Liver (tissue), 9 donors: Measurements from ENCODE around the gene DUSP10. TPM values are rescaled to one million over a fixed set of nuclear protein-coding genes. Genes with fewer than 3 reads are reported as not detected.

ENCODE experiments used
- DNase-seq: peaks from one replicate; pipeline ENCODE4 v3.0.0-alpha.2; 2017; ENCODE audit warnings: low spot score
- H3K27ac ChIP-seq, 2 donors: one replicate each; pipeline ENCODE4 v1.7.0; 2013; ENCODE audit warnings: inconsistent platforms in 2 of 2, low read length in 2 of 2, control low read depth in 1 of 2, low read depth in 1 of 2, mild to moderate bottlenecking in 1 of 2
- H3K27me3 ChIP-seq, 4 donors: one replicate each; pipeline versions ENCODE4 v1.6.1 to v1.7.0; 2013; ENCODE audit warnings: low read length in 3 of 4, inconsistent platforms in 1 of 4, mild to moderate bottlenecking in 1 of 4, moderate library complexity in 1 of 4; ENCODE audit not compliant: control insufficient read depth in 4 of 4, insufficient read depth in 4 of 4
- H3K36me3 ChIP-seq, 4 donors: one replicate each; pipeline versions ENCODE4 v1.6.1 to v1.7.0; 2013; ENCODE audit warnings: low read length in 3 of 4, mild to moderate bottlenecking in 3 of 4, low read depth in 1 of 4, moderate library complexity in 1 of 4; ENCODE audit not compliant: control insufficient read depth in 4 of 4, insufficient read depth in 3 of 4
- H3K4me1 ChIP-seq, 4 donors: one replicate each; pipeline versions ENCODE4 v1.6.1 to v1.7.0; 2013; ENCODE audit warnings: low read length in 3 of 4, mild to moderate bottlenecking in 3 of 4, moderate library complexity in 1 of 4; ENCODE audit not compliant: control insufficient read depth in 4 of 4, insufficient read depth in 4 of 4
- H3K4me3 ChIP-seq, 3 donors: one replicate each; pipeline versions ENCODE4 v1.6.1 to v1.7.0; 2013; ENCODE audit warnings: low read length in 3 of 3, control low read depth in 1 of 3, low read depth in 1 of 3, mild to moderate bottlenecking in 1 of 3
- H3K9ac ChIP-seq, 2 donors: one replicate each; pipeline ENCODE4 v1.7.0; 2013; ENCODE audit warnings: low read length in 2 of 2, mild to moderate bottlenecking in 2 of 2, moderate library complexity in 2 of 2, control low read depth in 1 of 2, low read depth in 1 of 2
- H3K9me3 ChIP-seq, 4 donors: one replicate each; pipeline versions ENCODE4 v1.6.1 to v1.7.0; 2013; ENCODE audit warnings: low read length in 3 of 4; ENCODE audit not compliant: control insufficient read depth in 4 of 4
- EGR1 ChIP-seq, 2 donors: IDR thresholded peaks; 2 replicates each; pipeline ENCODE4 v1.6.1; 2016 to 2018; ENCODE audit warnings: antibody characterized with exemption in 2 of 2, low read depth in 2 of 2
- FOXA1 ChIP-seq: IDR thresholded peaks from 2 replicates; pipeline ENCODE4 v1.6.1; 2016; ENCODE audit warnings: antibody characterized with exemption
- FOXA2 ChIP-seq: IDR thresholded peaks from 2 replicates; pipeline ENCODE4 v1.6.1; 2016; ENCODE audit warnings: antibody characterized with exemption
- GABPA ChIP-seq, 2 donors: IDR thresholded peaks in 1 of 2; conservative IDR thresholded peaks in 1 of 2; 2 replicates each; pipeline ENCODE4 v1.6.1; 2016; ENCODE audit warnings: antibody characterized with exemption in 2 of 2, mild to moderate bottlenecking in 1 of 2, moderate library complexity in 1 of 2
- HNF4A ChIP-seq, 2 donors: conservative IDR thresholded peaks; 2 replicates each; pipeline ENCODE4 v1.6.1; 2016; ENCODE audit warnings: antibody characterized with exemption in 2 of 2, mild to moderate bottlenecking in 2 of 2
- HNF4G ChIP-seq: IDR thresholded peaks from 2 replicates; pipeline ENCODE4 v1.6.1; 2016; ENCODE audit warnings: antibody characterized with exemption
- JUND ChIP-seq, 2 donors: IDR thresholded peaks; 2 replicates each; pipeline ENCODE4 v1.6.1; 2016; ENCODE audit warnings: antibody characterized with exemption in 2 of 2
- NR2F2 ChIP-seq: IDR thresholded peaks from 2 replicates; pipeline ENCODE4 v1.6.1; 2016; ENCODE audit warnings: antibody characterized with exemption
- RAD21 ChIP-seq, 2 donors: IDR thresholded peaks; 2 replicates each; pipeline ENCODE4 v1.6.1; 2016; ENCODE audit warnings: antibody characterized with exemption in 2 of 2, mild to moderate bottlenecking in 2 of 2
- SP1 ChIP-seq: IDR thresholded peaks from 2 replicates; pipeline ENCODE4 v1.6.1; 2018; ENCODE audit warnings: antibody characterized with exemption, mild to moderate bottlenecking
- TAF1 ChIP-seq: conservative IDR thresholded peaks from 2 replicates; pipeline ENCODE4 v1.6.1; 2016; ENCODE audit warnings: antibody characterized with exemption, mild to moderate bottlenecking
- YY1 ChIP-seq: IDR thresholded peaks from 2 replicates; pipeline ENCODE4 v1.6.1; 2016; ENCODE audit warnings: antibody characterized with exemption, mild to moderate bottlenecking
- WGBS: extraction: QIAGEN DNeasy Blood & Tissue Kit; methylation state at CpG from one replicate; pipeline ENCODE4 v1.1.7; 2013; 5-methylcytosine and 5-hydroxymethylcytosine counted together
- polyA plus RNA-seq, 2 donors: library from polyadenylated mRNA; stranded (reverse) in 1 of 2; unstranded in 1 of 2; fragments of 200-250 nt in 1 of 2; fragments of >200 nt in 1 of 2; fragmentation: Nextera tagmentation in 1 of 2; extraction: Ambion mirVana in 1 of 2; gene quantifications; one replicate each; pipeline versions ENCODE4 v1.2.1 to v1.2.3, GENCODE V29; 2013 to 2015
- total RNA-seq, 2 donors: library from RNA; depleted of rRNA; stranded (reverse); fragments of >200 nt; gene quantifications; one replicate each; pipeline ENCODE4 v1.2.3, GENCODE V29; 2014
- TF ChIP-seq, protein P1 (sequence below): IDR thresholded peaks from 2 replicates; pipeline ENCODE4 v1.6.1; 2016; ENCODE audit warnings: antibody characterized with exemption
- TF ChIP-seq, protein P2 (sequence below): IDR thresholded peaks from 2 replicates; pipeline ENCODE4 v1.6.1; 2016; ENCODE audit warnings: antibody characterized with exemption, mild to moderate bottlenecking
- TF ChIP-seq, protein P3 (sequence below): IDR thresholded peaks from 2 replicates; pipeline ENCODE4 v1.6.1; 2016; ENCODE audit warnings: antibody characterized with exemption
- TF ChIP-seq, protein P4 (sequence below): fragments of 150-350 bp; IDR thresholded peaks from 2 replicates; pipeline ENCODE4 v1.5.1; 2017; ENCODE audit warnings: improper control_type of control experiment, low read depth, low read length; ENCODE audit not compliant: missing input control
- donor health status: healthy.
- donor health status: healthy.
- donor health status: healthy.
- donor health status: healthy.
- donor health status: healthy.

The DUSP10 gene
- total and polyA plus RNA-seq, 4 donors, result 6.7 to 15.4 (median 10.7) TPM

DNA sequence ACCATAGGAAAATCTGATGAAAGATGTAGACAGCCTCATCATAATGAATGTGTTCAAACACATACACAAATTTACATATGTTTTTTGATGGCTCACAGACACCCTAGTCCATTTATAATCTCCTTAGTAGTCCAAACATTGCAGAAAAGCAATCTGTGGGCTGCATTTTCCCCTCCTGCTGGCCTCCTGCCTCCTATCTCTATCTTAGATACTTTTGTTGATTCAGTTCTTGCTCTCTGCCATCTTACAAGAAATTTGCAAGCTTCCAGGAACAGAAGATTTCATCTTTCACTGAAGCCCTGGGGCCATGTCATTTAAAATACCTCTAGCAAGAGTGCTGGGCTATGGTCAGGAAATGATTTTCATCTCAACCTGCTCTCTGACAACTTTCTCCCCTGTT lies 50.6 kb downstream of the DUSP10 start:
- H3K9me3 ChIP-seq, result peaks cover 0 to 4% (median 2%) of the 10 kb centered on the region in 4 donors
- H3K4me1 ChIP-seq, result peaks cover 0 to 8% (median 2%) of the 10 kb centered on the region in 4 donors
- H3K27me3 ChIP-seq, result no peaks in the 10 kb centered on the region
- H3K27ac ChIP-seq, result no peak overlapping the region
- H3K9ac ChIP-seq, result no peak overlapping the region
- DNase-seq, result no peak
- no peaks in the 10 kb centered on the region for H3K36me3 ChIP-seq
- no peak for TF ChIP-seq TAF1
- no peak for TF ChIP-seq HNF4G
- no peak for TF ChIP-seq HNF4A (conservative IDR thresholded peaks at IDR 0.05)
- TF ChIP-seq, protein P1, sequence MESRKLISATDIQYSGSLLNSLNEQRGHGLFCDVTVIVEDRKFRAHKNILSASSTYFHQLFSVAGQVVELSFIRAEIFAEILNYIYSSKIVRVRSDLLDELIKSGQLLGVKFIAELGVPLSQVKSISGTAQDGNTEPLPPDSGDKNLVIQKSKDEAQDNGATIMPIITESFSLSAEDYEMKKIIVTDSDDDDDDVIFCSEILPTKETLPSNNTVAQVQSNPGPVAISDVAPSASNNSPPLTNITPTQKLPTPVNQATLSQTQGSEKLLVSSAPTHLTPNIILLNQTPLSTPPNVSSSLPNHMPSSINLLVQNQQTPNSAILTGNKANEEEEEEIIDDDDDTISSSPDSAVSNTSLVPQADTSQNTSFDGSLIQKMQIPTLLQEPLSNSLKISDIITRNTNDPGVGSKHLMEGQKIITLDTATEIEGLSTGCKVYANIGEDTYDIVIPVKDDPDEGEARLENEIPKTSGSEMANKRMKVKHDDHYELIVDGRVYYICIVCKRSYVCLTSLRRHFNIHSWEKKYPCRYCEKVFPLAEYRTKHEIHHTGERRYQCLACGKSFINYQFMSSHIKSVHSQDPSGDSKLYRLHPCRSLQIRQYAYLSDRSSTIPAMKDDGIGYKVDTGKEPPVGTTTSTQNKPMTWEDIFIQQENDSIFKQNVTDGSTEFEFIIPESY, result no peak
- TF ChIP-seq, protein P2, sequence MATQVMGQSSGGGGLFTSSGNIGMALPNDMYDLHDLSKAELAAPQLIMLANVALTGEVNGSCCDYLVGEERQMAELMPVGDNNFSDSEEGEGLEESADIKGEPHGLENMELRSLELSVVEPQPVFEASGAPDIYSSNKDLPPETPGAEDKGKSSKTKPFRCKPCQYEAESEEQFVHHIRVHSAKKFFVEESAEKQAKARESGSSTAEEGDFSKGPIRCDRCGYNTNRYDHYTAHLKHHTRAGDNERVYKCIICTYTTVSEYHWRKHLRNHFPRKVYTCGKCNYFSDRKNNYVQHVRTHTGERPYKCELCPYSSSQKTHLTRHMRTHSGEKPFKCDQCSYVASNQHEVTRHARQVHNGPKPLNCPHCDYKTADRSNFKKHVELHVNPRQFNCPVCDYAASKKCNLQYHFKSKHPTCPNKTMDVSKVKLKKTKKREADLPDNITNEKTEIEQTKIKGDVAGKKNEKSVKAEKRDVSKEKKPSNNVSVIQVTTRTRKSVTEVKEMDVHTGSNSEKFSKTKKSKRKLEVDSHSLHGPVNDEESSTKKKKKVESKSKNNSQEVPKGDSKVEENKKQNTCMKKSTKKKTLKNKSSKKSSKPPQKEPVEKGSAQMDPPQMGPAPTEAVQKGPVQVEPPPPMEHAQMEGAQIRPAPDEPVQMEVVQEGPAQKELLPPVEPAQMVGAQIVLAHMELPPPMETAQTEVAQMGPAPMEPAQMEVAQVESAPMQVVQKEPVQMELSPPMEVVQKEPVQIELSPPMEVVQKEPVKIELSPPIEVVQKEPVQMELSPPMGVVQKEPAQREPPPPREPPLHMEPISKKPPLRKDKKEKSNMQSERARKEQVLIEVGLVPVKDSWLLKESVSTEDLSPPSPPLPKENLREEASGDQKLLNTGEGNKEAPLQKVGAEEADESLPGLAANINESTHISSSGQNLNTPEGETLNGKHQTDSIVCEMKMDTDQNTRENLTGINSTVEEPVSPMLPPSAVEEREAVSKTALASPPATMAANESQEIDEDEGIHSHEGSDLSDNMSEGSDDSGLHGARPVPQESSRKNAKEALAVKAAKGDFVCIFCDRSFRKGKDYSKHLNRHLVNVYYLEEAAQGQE, result no peak
- no peak for TF ChIP-seq EGR1 (IDR thresholded peaks at IDR 0.05; ENCODE audit: low read depth in 2 of 2)
- H3K4me3 ChIP-seq, result no peak overlapping the region

DNA sequence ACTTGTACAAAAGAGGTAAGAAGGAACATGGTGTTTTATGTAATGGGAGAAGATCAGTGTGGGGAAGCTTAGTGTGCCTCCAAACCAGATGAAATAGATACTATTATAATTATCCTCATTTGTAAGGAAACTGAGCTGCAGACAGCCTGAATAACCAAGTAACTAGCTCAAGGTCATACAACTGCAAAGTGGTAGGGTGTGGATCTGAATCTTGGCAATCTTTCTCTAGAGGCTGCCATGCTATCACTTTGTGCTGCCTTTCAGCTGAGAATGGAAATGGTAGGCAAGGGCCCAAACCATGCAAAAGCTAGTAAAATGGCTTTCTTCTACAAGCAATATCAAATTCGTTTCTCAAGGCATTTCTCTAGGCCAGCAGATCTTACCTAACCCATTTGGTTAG lies 51.0 kb downstream of the DUSP10 start:
- no peak overlapping the region for H3K27ac ChIP-seq
- H3K4me1 ChIP-seq, result peaks cover 0 to 8% (median 2%) of the 10 kb centered on the region in 4 donors
- H3K4me3 ChIP-seq, result no peak overlapping the region
- no peak overlapping the region for H3K9ac ChIP-seq
- H3K27me3 ChIP-seq, result no peaks in the 10 kb centered on the region
- 91% methylated on average over 1 of the region's 1 CpG for WGBS
- peaks cover 0 to 4% (median 2%) of the 10 kb centered on the region in 4 donors for H3K9me3 ChIP-seq
- TF ChIP-seq SP1, result no peak
- no peak for TF ChIP-seq JUND (IDR thresholded peaks at IDR 0.05)
- H3K36me3 ChIP-seq, result no peaks in the 10 kb centered on the region
- no peak for DNase-seq

DNA sequence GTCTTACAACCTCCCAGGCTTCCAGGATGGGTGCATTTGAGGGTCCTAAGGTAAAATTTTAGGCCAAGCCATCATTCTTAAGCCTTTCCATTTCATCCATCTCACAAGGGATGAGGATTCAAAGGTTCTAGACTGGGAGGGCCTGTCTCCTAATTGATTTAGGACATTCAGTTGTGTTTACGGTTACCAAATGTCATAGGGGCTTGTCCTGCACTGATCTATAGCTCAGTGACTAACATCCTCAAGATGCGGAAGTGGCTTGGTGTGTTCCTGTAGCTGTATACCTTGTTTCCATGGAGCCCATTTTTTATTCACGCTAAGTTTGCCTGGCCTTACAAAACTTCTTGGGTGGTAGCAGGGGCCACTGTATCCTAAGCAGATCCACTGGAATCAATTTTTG lies 52.8 kb downstream of the DUSP10 start:
- H3K9ac ChIP-seq, result no peak overlapping the region
- TF ChIP-seq TAF1 (no peak), GABPA (IDR thresholded peaks at IDR 0.05 in 1 of 2, conservative IDR thresholded peaks at IDR 0.05 in 1 of 2) (no peak), NR2F2 (no peak), RAD21 (IDR thresholded peaks at IDR 0.05) (no peak), FOXA2 (no peak), EGR1 (IDR thresholded peaks at IDR 0.05; ENCODE audit: low read depth in 2 of 2) (no peak), HNF4G (no peak), YY1 (no peak), FOXA1 (no peak), JUND (IDR thresholded peaks at IDR 0.05) (no peak), HNF4A (conservative IDR thresholded peaks at IDR 0.05) (no peak)
- TF ChIP-seq, protein P3, sequence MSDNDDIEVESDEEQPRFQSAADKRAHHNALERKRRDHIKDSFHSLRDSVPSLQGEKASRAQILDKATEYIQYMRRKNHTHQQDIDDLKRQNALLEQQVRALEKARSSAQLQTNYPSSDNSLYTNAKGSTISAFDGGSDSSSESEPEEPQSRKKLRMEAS, result no peak
- TF ChIP-seq, protein P2, result no peak
- TF ChIP-seq, protein P4, sequence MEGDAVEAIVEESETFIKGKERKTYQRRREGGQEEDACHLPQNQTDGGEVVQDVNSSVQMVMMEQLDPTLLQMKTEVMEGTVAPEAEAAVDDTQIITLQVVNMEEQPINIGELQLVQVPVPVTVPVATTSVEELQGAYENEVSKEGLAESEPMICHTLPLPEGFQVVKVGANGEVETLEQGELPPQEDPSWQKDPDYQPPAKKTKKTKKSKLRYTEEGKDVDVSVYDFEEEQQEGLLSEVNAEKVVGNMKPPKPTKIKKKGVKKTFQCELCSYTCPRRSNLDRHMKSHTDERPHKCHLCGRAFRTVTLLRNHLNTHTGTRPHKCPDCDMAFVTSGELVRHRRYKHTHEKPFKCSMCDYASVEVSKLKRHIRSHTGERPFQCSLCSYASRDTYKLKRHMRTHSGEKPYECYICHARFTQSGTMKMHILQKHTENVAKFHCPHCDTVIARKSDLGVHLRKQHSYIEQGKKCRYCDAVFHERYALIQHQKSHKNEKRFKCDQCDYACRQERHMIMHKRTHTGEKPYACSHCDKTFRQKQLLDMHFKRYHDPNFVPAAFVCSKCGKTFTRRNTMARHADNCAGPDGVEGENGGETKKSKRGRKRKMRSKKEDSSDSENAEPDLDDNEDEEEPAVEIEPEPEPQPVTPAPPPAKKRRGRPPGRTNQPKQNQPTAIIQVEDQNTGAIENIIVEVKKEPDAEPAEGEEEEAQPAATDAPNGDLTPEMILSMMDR, result no peak
- H3K4me3 ChIP-seq, result no peak overlapping the region
- WGBS, result 93% methylated on average over 3 of the region's 3 CpGs
- peaks cover 0 to 5% (median 2%) of the 10 kb centered on the region in 4 donors for H3K4me1 ChIP-seq
- DNase-seq, result no peak
- no peaks in the 10 kb centered on the region for H3K36me3 ChIP-seq
- H3K27me3 ChIP-seq, result no peaks in the 10 kb centered on the region
- H3K9me3 ChIP-seq, result peaks cover 0 to 4% (median 2%) of the 10 kb centered on the region in 4 donors
- H3K27ac ChIP-seq, result no peak overlapping the region
